GM12873 (cell line): ENCODE measurements around the gene SF3B6.

Source experiments
- CTCF ChIP-seq: IDR thresholded peaks from 2 replicates; pipeline ENCODE4 v1.5.1; 2012; ENCODE audit warnings: low read depth, mild to moderate bottlenecking, moderate library complexity, low read length, control low read depth; ENCODE audit not compliant: insufficient read depth; ENCODE audit errors: missing control alignments

SF3B6 gene

GRCh38 chr2:24024996-24025663 is 51.0 kb downstream of the SF3B6 start:
- no peak for TF ChIP-seq CTCF

GRCh38 chr2:24024018-24024417 is 52.1 kb downstream of the SF3B6 start:
- TF ChIP-seq CTCF: peak; percentile 6

- TF ChIP-seq CTCF: no peak
These were observed 53.1 kb downstream of the SF3B6 start for GRCh38 chr2:24022975-24023575.

- no peak for TF ChIP-seq CTCF
These were observed 53.7 kb downstream of the SF3B6 start for GRCh38 chr2:24022324-24022974.

- TF ChIP-seq CTCF: peak; percentile 60
These were observed 54.8 kb downstream of the SF3B6 start for GRCh38 chr2:24021122-24021998.

GRCh38 chr2:24020244-24020643 is 55.9 kb downstream of the SF3B6 start:
- TF ChIP-seq CTCF: no peak

- TF ChIP-seq CTCF: no peak
These were observed 56.4 kb downstream of the SF3B6 start for GRCh38 chr2:24019729-24020128.
